ENCODE data around the gene TRAPPC3. TPM values are rescaled to one million over a fixed set of nuclear protein-coding genes. Genes with fewer than 3 reads are reported as not detected.

Gene TRAPPC3
- total and polyA plus RNA-seq, 9 of the 15 experiments (the other 6 are each of a cell fraction or from before 2014, with no cell fraction given) = 20.6 to 141 (median 112) TPM

DNA sequence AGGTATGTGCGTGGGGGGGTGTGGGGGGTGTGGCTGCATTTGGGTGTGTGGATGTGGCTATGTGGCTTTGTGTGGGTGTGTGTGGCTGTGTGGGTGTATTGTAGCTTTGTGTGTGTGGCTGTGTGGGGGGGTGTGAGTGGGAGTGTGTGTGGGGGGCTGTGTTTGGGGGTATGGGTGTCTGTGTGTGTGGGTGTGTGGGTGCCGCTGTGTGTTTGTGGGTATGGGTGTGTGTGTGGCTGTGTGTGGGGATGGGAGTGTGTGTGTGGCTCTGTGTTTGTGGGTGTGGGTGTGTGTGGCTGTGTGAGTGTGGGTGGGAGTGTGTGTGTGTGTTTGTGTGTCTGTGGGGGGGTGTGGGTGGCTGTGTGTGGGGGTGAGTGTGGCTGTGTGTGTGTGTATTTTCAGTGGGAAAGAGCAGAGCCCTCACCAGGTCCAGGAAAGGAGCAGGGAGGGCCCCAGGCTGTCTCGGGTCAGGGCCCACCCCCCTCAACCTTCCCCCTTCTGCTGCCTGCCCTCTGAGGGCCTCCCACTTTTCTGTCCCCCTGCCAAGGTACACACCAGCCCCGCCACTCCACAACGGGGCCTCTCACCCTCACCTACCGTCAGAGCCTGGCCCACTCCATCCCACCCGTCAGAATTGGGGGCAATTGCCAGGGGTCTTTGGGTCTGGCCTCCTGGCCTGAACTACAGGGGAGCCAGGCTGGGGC lies 22.3 kb downstream of the TRAPPC3 start (continued):
- TF ChIP-seq, protein P1, sequence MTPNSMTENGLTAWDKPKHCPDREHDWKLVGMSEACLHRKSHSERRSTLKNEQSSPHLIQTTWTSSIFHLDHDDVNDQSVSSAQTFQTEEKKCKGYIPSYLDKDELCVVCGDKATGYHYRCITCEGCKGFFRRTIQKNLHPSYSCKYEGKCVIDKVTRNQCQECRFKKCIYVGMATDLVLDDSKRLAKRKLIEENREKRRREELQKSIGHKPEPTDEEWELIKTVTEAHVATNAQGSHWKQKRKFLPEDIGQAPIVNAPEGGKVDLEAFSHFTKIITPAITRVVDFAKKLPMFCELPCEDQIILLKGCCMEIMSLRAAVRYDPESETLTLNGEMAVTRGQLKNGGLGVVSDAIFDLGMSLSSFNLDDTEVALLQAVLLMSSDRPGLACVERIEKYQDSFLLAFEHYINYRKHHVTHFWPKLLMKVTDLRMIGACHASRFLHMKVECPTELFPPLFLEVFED (CRISPR knock-in tag; conservative IDR thresholded peaks at IDR 0.05) = 0 out of 2 replicates have a peak, but pooled peaks have one; percentile 12
- TF ChIP-seq NR2C2 (CRISPR knock-in tag; IDR thresholded peaks at IDR 0.05) (no peak), NR2C2 (tag; IDR thresholded peaks at IDR 0.05) (no peak), EZH2 (IDR thresholded peaks at IDR 0.05; ENCODE audit: borderline replicate concordance, low read depth, low read length) (no peak), EGR1 (conservative IDR thresholded peaks at IDR 0.05) (peak; percentile 94), RBM25 (IDR thresholded peaks at IDR 0.05; ENCODE audit: low read depth, low read length, severe bottlenecking) (no peak)

DNA sequence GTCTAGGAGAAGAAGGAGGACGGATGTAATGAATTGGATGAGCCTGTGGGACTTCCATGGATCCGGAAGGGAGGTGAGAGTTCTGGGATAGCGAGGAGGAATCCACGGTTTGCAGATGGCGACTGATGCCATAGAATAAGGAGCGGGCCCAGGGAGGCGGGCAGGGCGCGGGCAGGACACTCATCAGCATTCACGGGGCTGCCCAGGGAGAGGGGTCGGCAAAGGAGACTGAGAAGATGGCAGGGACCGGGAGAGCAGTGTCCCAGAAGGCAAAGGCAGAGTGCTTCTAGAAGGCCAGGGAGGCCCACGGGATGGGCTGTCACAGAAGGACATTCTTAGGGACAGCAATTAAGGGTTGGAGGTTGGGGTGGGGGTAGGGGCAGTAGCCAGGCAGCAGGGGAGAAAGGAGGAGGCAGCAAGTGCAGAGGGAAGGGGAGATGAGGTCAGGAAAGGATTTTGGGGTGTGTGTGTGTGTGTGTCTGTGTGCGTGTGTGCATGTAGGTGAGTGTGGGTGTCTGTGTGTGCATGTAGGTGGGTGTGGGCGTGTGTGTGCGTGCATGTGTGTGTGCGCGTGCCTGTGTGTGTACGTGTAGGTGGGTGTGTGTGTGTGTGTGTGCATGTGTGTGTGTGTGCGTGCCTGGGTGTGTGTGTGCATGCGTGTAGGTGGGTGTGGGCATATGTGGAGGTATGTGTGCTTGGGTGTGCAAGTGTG lies 23.1 kb downstream of the TRAPPC3 start:
- no TSS peak for BruUV-seq (replicated peaks)
- intact Hi-C loops (cut with micrococcal nuclease) = no loop called here
- ATAC-seq = no peak
- ChIA-PET POLR2A (no interaction called here), CTCF (ENCODE audit: low intra/inter-chr PET ratio) (interaction anchor here (1.3 kb wide), 1 partner anchor 26 kb away, joined by 5 read pairs; no protein-coding TSS in a partner anchor)
- peak overlapping the region in 1 of 2 experiments; percentile 88; a peak in 1 of 4 replicates for H3K9ac ChIP-seq (ENCODE audit: insufficient read depth in 1 of 2, low read depth in 2 of 2, low read length in 2 of 2)
- whole genome bisulfite sequencing (ENCODE audit: insufficient coverage, low coverage, missing lambda C conversion rate) = 73% methylated on average over 21 of the region's 21 CpGs
- H3K4me1 ChIP-seq (replicated peaks in 1 of 2; ENCODE audit: control insufficient read depth in 2 of 2, insufficient read depth in 2 of 2, low read length in 2 of 2) = peaks cover 16 to 42% of the 10 kb centered on the region in 2 experiments
- no peak overlapping the region for H3K4me2 ChIP-seq (ENCODE audit: insufficient read depth, low read length)
- in situ Hi-C loops (cut with MboI) = no loop called here
- H3K4me3 ChIP-seq = no peak overlapping the region
- peak overlapping the region; percentile 65; the same call in 1 of the 2 replicates for H2AFZ ChIP-seq (ENCODE audit: low read depth, low read length)
- no peak for DNase-seq (ENCODE audit: extremely low read depth in 1 of 4, low spot score in 3 of 4)
- no peaks in the 10 kb centered on the region for H3K9me3 ChIP-seq (replicated peaks; ENCODE audit: control insufficient read depth, insufficient read depth, low read depth, low read length)
- no peak for FAIRE-seq
- H3K36me3 ChIP-seq (ENCODE audit: control insufficient read depth, insufficient read depth, low read length) = no peaks in the 10 kb centered on the region
- H3K27ac ChIP-seq (ENCODE audit: extremely low read depth, low read depth, low read length) = no peak overlapping the region
- H3K9me1 ChIP-seq (ENCODE audit: control insufficient read depth, insufficient read depth, low read length) = no peaks in the 10 kb centered on the region
- H3K27me3 ChIP-seq (ENCODE audit: control insufficient read depth in 2 of 2, insufficient read depth in 2 of 2, low read length in 2 of 2) = peaks cover 0 to 10% of the 10 kb centered on the region in 2 experiments; a peak in 1 of 5 replicates
- no peaks in the 10 kb centered on the region for H3K79me2 ChIP-seq (ENCODE audit: control insufficient read depth, insufficient read depth, low read length)
- no peaks in the 10 kb centered on the region for H4K20me1 ChIP-seq (replicated peaks; ENCODE audit: control insufficient read depth, insufficient read depth, low read length)
- TF ChIP-seq SIX5 (IDR thresholded peaks at IDR 0.05; ENCODE audit: borderline replicate concordance in 1 of 2, insufficient read depth in 1 of 2, low read depth in 1 of 2, low read length in 2 of 2) (no peak), ZNF146 (CRISPR knock-in tag; IDR thresholded peaks at IDR 0.05; ENCODE audit: unreplicated experiment) (no peak), ZNF239 (CRISPR knock-in tag; IDR thresholded peaks at IDR 0.05) (no peak)
- TF ChIP-seq, protein P2, sequence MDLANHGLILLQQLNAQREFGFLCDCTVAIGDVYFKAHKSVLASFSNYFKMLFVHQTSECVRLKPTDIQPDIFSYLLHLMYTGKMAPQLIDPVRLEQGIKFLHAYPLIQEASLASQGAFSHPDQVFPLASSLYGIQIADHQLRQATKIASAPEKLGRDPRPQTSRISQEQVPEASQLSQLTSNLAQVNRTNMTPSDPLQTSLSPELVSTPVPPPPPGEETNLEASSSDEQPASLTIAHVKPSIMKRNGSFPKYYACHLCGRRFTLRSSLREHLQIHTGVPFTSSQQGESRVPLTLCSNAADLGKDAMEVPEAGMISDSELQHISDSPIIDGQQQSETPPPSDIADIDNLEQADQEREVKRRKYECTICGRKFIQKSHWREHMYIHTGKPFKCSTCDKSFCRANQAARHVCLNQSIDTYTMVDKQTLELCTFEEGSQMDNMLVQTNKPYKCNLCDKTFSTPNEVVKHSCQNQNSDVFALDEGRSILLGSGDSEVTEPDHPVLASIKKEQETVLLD (IDR thresholded peaks at IDR 0.05) = 0 out of 2 replicates have a peak, but pooled peaks have one; percentile 15
- TF ChIP-seq, protein P3, sequence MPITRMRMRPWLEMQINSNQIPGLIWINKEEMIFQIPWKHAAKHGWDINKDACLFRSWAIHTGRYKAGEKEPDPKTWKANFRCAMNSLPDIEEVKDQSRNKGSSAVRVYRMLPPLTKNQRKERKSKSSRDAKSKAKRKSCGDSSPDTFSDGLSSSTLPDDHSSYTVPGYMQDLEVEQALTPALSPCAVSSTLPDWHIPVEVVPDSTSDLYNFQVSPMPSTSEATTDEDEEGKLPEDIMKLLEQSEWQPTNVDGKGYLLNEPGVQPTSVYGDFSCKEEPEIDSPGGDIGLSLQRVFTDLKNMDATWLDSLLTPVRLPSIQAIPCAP (CRISPR knock-in tag; IDR thresholded peaks at IDR 0.05; ENCODE audit: borderline replicate concordance) = no peak

All from K562 (cell line).